Mesendoderm (in vitro differentiated cells): Measurements from ENCODE around the gene PMIS2.

Experiments used
- DNase-seq: peaks from one replicate; pipeline ENCODE4 v3.0.0; 2013
- H2AK5ac ChIP-seq: 2 replicates; pipeline ENCODE4 v1.6.1; 2013; ENCODE audit warnings: low read length, inconsistent platforms
- H2BK120ac ChIP-seq: 2 replicates; pipeline ENCODE4 v1.6.1; 2013; ENCODE audit warnings: low read depth, mild to moderate bottlenecking, low read length, moderate library complexity, mixed read lengths
- H2BK15ac ChIP-seq: replicated peaks from 2 replicates; pipeline ENCODE4 v1.6.1; 2013; ENCODE audit warnings: low read depth, mild to moderate bottlenecking, moderate library complexity
- H2BK5ac ChIP-seq: 2 replicates; pipeline ENCODE4 v1.6.1; 2013; ENCODE audit warnings: low read length, inconsistent platforms
- H3K18ac ChIP-seq: 2 replicates; pipeline ENCODE4 v1.6.1; 2013; ENCODE audit warnings: mild to moderate bottlenecking, low read length, mixed read lengths
- H3K23ac ChIP-seq: one replicate; pipeline ENCODE4 v1.6.1; 2013; ENCODE audit warnings: low read length
- H3K27ac ChIP-seq: 2 replicates; pipeline ENCODE4 v1.5.1; 2013; ENCODE audit warnings: low read depth, mild to moderate bottlenecking, inconsistent platforms, low read length, moderate library complexity
- H3K27me3 ChIP-seq: 2 replicates; pipeline ENCODE4 v1.6.1; 2013; ENCODE audit warnings: low read length, control low read depth, mild to moderate bottlenecking, inconsistent platforms; ENCODE audit not compliant: insufficient read depth, poor library complexity
- H3K36me3 ChIP-seq: 2 replicates; pipeline ENCODE4 v1.6.1; 2013; ENCODE audit warnings: low read length, inconsistent platforms; ENCODE audit not compliant: control insufficient read depth, insufficient read depth
- H3K4ac ChIP-seq: one replicate; pipeline ENCODE4 v1.6.1; 2013; ENCODE audit warnings: low read depth, mild to moderate bottlenecking, low read length, moderate library complexity
- H3K4me1 ChIP-seq: 2 replicates; pipeline ENCODE4 v1.6.1; 2013; ENCODE audit warnings: low read depth, low read length, inconsistent platforms; ENCODE audit not compliant: control insufficient read depth
- H3K4me2 ChIP-seq: 2 replicates; pipeline ENCODE4 v1.6.1; 2013; ENCODE audit warnings: low read length
- H3K4me3 ChIP-seq: 2 replicates; pipeline ENCODE4 v1.5.1; 2013; ENCODE audit warnings: mild to moderate bottlenecking, low read length
- H3K56ac ChIP-seq: one replicate; pipeline ENCODE4 v1.6.1; 2013; ENCODE audit warnings: low read length
- H3K79me1 ChIP-seq: 2 replicates; pipeline ENCODE4 v1.6.1; 2013; ENCODE audit warnings: low read length, inconsistent platforms
- H3K79me2 ChIP-seq: 2 replicates; pipeline ENCODE4 v1.6.1; 2013; ENCODE audit warnings: mild to moderate bottlenecking, low read length; ENCODE audit not compliant: control insufficient read depth, insufficient read depth
- H3K9ac ChIP-seq: 2 replicates; pipeline ENCODE4 v1.6.1; 2013; ENCODE audit warnings: low read length, inconsistent platforms
- H4K5ac ChIP-seq: one replicate; pipeline ENCODE4 v1.6.1; 2013; ENCODE audit warnings: low read length
- H4K8ac ChIP-seq: one replicate; pipeline ENCODE4 v1.6.1; 2013; ENCODE audit warnings: low read depth, mild to moderate bottlenecking, control low read depth, low read length, moderate library complexity
- WGBS: extraction: QIAGEN DNeasy Blood & Tissue Kit; methylation state at CpG from one replicate; pipeline ENCODE4 v1.1.7; 2013; ENCODE audit warnings: low lambda C conversion rate, missing lambda C conversion rate; ENCODE audit not compliant: insufficient coverage; ENCODE audit errors: extremely low coverage; 5-methylcytosine and 5-hydroxymethylcytosine counted together

The PMIS2 gene

GRCh38 chr19:35612559-35613321, 26.8 kb downstream of the PMIS2 start, which contains the start of gene HAUS5:
HAUS5 (plus strand) TSS chr19:35612735; CDS start chr19:35612795, 60 bp downstream.
- Histone ChIP-seq H3K36me3 (no peaks in the 10 kb centered on the region), H2BK15ac (no peak within 1 kb of the TSS), H3K4me2 (peak within 1 kb of the TSS; percentile 92), H3K56ac (peak within 1 kb of the TSS; percentile 88), H3K4me1 (no peaks in the 10 kb centered on the region), H2BK120ac (no peak within 1 kb of the TSS), H3K4ac (no peak within 1 kb of the TSS), H4K8ac (no peak within 1 kb of the TSS), H3K79me2 (no peaks in the 10 kb centered on the region), H2AK5ac (no peak within 1 kb of the TSS), H3K79me1 (peaks cover 4% of the 10 kb centered on the region), H4K5ac (no peak within 1 kb of the TSS), H3K23ac (peak within 1 kb of the TSS; percentile 3), H3K9ac (peak within 1 kb of the TSS; percentile 88), H3K4me3 (peak within 1 kb of the TSS; percentile 63), H3K27ac (no peak within 1 kb of the TSS), H3K27me3 (no peaks in the 10 kb centered on the region), H2BK5ac (no peak within 1 kb of the TSS), H3K18ac (no peak within 1 kb of the TSS)
- peak; percentile 97 for DNase-seq
- no CpG with 5 or more reads among the region's 47 CpGs for WGBS

GRCh38 chr19:35613574-35613973, 27.6 kb downstream of the PMIS2 start:
- H3K23ac ChIP-seq: no peak overlapping the region
- no peak overlapping the region for H3K4me2 ChIP-seq
- DNase-seq: no peak
- no peaks in the 10 kb centered on the region for H3K4me1 ChIP-seq
- WGBS: no CpG with 5 or more reads among the region's 1 CpG
- no peak overlapping the region for H3K4ac ChIP-seq
- H3K36me3 ChIP-seq: no peaks in the 10 kb centered on the region
- H2BK120ac ChIP-seq: no peak overlapping the region
- H2BK15ac ChIP-seq: no peak overlapping the region
- H2BK5ac ChIP-seq: no peak overlapping the region
- no peak overlapping the region for H3K4me3 ChIP-seq
- no peak overlapping the region for H2AK5ac ChIP-seq
- no peaks in the 10 kb centered on the region for H3K27me3 ChIP-seq
- no peak overlapping the region for H3K9ac ChIP-seq
- peaks cover 4% of the 10 kb centered on the region for H3K79me1 ChIP-seq
- no peaks in the 10 kb centered on the region for H3K79me2 ChIP-seq
- no peak overlapping the region for H4K8ac ChIP-seq
- H3K18ac ChIP-seq: no peak overlapping the region
- no peak overlapping the region for H3K56ac ChIP-seq
- no peak overlapping the region for H4K5ac ChIP-seq
- H3K27ac ChIP-seq: no peak overlapping the region

- no CpG with 5 or more reads among the region's 17 CpGs for WGBS
Measured at GRCh38 chr19:35615036-35615435, 29.1 kb downstream of the PMIS2 start.

GRCh38 chr19:35618857-35619256, 32.9 kb downstream of the PMIS2 start:
- H3K27ac ChIP-seq: no peak overlapping the region
- H2BK5ac ChIP-seq: no peak overlapping the region
- no peak overlapping the region for H2BK15ac ChIP-seq
- H3K23ac ChIP-seq: no peak overlapping the region
- no peak overlapping the region for H2AK5ac ChIP-seq
- H3K18ac ChIP-seq: no peak overlapping the region
- no peak overlapping the region for H3K4me3 ChIP-seq
- no peaks in the 10 kb centered on the region for H3K79me2 ChIP-seq
- no peaks in the 10 kb centered on the region for H3K79me1 ChIP-seq
- H3K56ac ChIP-seq: no peak overlapping the region
- peaks cover 6% of the 10 kb centered on the region for H3K36me3 ChIP-seq
- no CpG with 5 or more reads among the region's 7 CpGs for WGBS
- H4K5ac ChIP-seq: no peak overlapping the region
- no peak overlapping the region for H3K4me2 ChIP-seq
- DNase-seq: peak; percentile 53
- no peak overlapping the region for H2BK120ac ChIP-seq
- H3K4me1 ChIP-seq: no peaks in the 10 kb centered on the region
- H4K8ac ChIP-seq: no peak overlapping the region
- no peaks in the 10 kb centered on the region for H3K27me3 ChIP-seq
- H3K4ac ChIP-seq: no peak overlapping the region
- no peak overlapping the region for H3K9ac ChIP-seq

More at GRCh38 chr19:35615036-35615435, 29.1 kb downstream of the PMIS2 start:
- H4K8ac ChIP-seq: no peak overlapping the region
- peaks cover 4% of the 10 kb centered on the region for H3K79me1 ChIP-seq
- H3K4me3 ChIP-seq: no peak overlapping the region
- H3K27ac ChIP-seq: no peak overlapping the region
- H3K79me2 ChIP-seq: no peaks in the 10 kb centered on the region
- no peak overlapping the region for H2AK5ac ChIP-seq
- H3K4me1 ChIP-seq: no peaks in the 10 kb centered on the region
- no peak overlapping the region for H2BK120ac ChIP-seq
- H2BK5ac ChIP-seq: no peak overlapping the region
- H3K56ac ChIP-seq: no peak overlapping the region
- H4K5ac ChIP-seq: no peak overlapping the region
- no peaks in the 10 kb centered on the region for H3K27me3 ChIP-seq
- H3K36me3 ChIP-seq: no peaks in the 10 kb centered on the region
- no peak overlapping the region for H3K4me2 ChIP-seq
- no peak overlapping the region for H3K18ac ChIP-seq
- no peak overlapping the region for H2BK15ac ChIP-seq
- DNase-seq: no peak
- H3K23ac ChIP-seq: no peak overlapping the region
- H3K9ac ChIP-seq: no peak overlapping the region
- H3K4ac ChIP-seq: no peak overlapping the region

- DNase-seq: no peak
- Histone ChIP-seq H4K5ac (no peak overlapping the region), H3K79me2 (no peaks in the 10 kb centered on the region), H2BK5ac (no peak overlapping the region), H3K27me3 (no peaks in the 10 kb centered on the region), H3K27ac (no peak overlapping the region), H3K9ac (no peak overlapping the region), H3K4ac (no peak overlapping the region), H3K18ac (no peak overlapping the region), H2BK120ac (no peak overlapping the region), H3K23ac (no peak overlapping the region), H4K8ac (no peak overlapping the region), H3K36me3 (peaks cover 6% of the 10 kb centered on the region), H3K4me2 (no peak overlapping the region), H3K4me1 (no peaks in the 10 kb centered on the region), H3K4me3 (no peak overlapping the region), H2AK5ac (no peak overlapping the region), H2BK15ac (no peak overlapping the region), H3K79me1 (no peaks in the 10 kb centered on the region), H3K56ac (no peak overlapping the region)
- no CpG with 5 or more reads among the region's 12 CpGs for WGBS
Measured at GRCh38 chr19:35619290-35619923, 33.4 kb downstream of the PMIS2 start.
